Breast epithelium (tissue), 3 donors: ENCODE results near the gene STAU1.

Source experiments
- CTCF ChIP-seq, 3 donors: fragments of 450-650 bp; IDR thresholded peaks; one replicate each; pipeline ENCODE4 v1.5.1; 2016 to 2017; ENCODE audit warnings: antibody characterized with exemption in 3 of 3, mild to moderate bottlenecking in 3 of 3, moderate library complexity in 3 of 3
- POLR2A ChIP-seq: fragments of 450-650 bp; IDR thresholded peaks from one replicate; pipeline ENCODE4 v1.6.1; 2016; ENCODE audit warnings: antibody characterized with exemption, mild to moderate bottlenecking, moderate library complexity
- POLR2AphosphoS5 ChIP-seq, 3 donors: sonication (generic); formaldehyde crosslinking; IDR thresholded peaks; one replicate each; pipeline ENCODE4 v1.6.1; 2017; ENCODE audit warnings: antibody characterized with exemption in 3 of 3

- no peak for TF ChIP-seq POLR2A
- no peak for TF ChIP-seq CTCF (IDR thresholded peaks at IDR 0.05)
- no peak for TF ChIP-seq POLR2AphosphoS5 (IDR thresholded peaks at IDR 0.05)
These were observed 41.2 kb upstream of the STAU1 start for GRCh38 chr20:49229381-49229780.
